GM12873 (cell line): Measurements from ENCODE around the gene CAPN3.

Source experiments
- TF ChIP-seq, protein P1 (sequence below): IDR thresholded peaks from 2 replicates; pipeline ENCODE4 v1.5.1; 2012; ENCODE audit warnings: low read depth, mild to moderate bottlenecking, moderate library complexity, low read length, control low read depth; ENCODE audit not compliant: insufficient read depth; ENCODE audit errors: missing control alignments

The CAPN3 gene

DNA sequence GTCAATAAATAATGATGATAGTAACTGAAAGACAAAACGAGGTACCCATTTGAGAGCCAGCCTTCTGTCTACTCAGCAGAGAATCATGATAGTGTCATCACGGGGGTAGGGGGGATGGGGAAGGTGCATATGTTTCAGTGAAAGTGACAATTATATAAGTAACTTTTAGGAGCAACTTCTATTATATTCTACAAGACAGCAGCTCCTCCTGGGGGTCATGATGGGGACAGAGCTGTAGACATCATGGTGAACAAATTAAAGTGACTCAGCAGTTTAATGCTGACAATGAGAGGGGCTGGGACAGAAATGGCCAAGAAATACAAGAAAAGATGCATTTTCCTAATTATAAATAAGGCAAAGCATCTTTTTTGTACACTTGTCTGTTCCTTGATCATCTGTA lies 11.8 kb downstream of the CAPN3 start:
- TF ChIP-seq, protein P1, sequence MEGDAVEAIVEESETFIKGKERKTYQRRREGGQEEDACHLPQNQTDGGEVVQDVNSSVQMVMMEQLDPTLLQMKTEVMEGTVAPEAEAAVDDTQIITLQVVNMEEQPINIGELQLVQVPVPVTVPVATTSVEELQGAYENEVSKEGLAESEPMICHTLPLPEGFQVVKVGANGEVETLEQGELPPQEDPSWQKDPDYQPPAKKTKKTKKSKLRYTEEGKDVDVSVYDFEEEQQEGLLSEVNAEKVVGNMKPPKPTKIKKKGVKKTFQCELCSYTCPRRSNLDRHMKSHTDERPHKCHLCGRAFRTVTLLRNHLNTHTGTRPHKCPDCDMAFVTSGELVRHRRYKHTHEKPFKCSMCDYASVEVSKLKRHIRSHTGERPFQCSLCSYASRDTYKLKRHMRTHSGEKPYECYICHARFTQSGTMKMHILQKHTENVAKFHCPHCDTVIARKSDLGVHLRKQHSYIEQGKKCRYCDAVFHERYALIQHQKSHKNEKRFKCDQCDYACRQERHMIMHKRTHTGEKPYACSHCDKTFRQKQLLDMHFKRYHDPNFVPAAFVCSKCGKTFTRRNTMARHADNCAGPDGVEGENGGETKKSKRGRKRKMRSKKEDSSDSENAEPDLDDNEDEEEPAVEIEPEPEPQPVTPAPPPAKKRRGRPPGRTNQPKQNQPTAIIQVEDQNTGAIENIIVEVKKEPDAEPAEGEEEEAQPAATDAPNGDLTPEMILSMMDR = no peak

DNA sequence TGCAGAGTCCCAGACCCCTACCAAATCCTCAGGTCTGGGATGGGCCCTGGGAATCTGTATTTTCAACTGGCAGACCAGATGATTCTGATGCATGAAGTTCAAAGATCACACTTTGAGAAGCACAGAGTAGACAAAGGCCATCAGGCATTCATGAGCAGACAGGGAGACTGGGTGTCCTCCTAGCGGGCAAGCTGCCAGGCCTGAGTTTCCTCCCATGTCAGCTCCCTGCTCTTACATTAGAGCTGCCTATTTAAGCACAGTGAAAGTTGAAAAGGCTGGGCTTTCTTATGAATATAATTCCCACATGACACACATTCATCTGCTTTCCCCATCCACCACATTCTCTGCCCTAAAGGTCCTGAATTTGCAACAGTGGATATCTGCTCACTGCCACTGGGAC lies 14.0 kb downstream of the CAPN3 start:
- TF ChIP-seq, protein P1 = no peak

DNA sequence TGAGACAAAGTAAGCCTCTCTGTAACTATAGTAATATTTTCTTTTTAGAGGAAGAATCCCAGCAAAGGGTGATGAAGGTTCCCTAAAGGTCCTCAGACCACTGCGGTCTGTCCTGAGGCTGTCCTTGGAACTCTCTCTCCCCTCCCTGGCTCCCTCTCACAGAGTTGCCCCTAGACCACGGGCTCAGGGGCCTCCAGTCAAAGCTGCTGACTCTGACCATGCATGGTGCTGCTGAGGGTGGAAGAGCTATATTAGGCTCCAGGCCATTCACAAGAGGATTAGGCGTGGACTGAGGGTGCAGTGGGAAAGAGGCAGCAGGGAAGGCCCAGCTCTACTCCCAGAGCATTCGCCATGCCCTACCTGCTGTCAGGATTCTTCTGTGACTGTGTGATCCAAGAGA lies 14.6 kb downstream of the CAPN3 start:
- TF ChIP-seq, protein P1 = no peak

DNA sequence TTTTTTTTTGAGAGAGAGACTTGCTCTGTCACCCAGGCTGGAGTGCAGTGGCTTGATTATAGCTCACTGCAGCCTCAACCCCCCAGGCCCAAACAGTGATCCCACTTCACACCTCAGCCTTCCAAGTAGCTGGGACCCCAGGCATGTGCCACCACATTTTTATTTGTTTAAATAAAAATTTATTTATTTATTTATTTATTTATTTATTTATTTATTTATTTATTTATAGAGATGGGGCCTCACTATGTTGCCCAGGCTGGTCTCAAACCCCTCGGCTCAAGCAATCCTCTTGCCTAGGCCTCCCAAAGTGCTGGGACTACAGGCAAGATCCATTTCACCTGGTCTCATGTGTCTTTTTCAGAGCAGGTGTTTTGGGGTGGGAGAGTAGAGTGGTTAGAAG lies 15.5 kb downstream of the CAPN3 start:
- TF ChIP-seq, protein P1 = no peak

DNA sequence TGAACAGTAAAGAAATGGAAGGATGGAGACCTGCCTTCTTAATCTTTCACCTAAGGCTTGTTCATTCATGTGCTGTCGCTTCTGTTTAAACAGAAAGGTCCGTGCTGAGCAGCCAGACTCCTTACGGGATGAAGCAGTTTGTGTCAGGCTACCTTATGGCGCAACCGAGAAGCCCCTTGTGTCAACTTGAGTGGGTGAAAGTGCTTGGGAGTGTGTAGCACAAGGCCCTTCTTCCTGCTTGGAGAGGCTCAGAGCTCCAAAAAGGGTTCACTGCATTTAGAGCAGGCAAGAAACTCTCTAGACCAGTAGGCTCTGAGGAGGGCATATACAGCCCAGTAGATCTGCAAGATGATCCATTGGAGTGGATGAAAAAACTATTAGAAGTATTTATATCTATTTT lies 16.0 kb downstream of the CAPN3 start:
- TF ChIP-seq, protein P1 = no peak

DNA sequence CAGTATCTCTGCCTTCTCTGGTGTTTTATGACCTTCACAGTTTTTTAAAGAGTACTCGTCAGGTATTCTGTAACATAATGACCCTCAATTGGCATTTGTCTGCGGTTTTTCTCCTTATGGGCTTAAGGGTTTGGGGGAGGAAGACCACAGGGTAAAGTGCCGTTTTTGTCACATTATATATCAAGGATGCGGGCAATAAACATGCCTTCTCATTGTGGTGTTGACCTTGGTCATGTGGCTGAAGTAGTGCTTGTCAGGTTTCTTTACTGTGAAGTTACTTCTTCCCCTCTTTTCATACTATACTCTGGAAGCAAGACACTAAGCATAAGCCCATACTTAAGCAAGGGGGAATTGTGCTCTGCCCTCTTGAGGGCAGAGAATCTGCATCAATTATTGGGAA lies 16.6 kb downstream of the CAPN3 start:
- TF ChIP-seq, protein P1 = no peak

DNA sequence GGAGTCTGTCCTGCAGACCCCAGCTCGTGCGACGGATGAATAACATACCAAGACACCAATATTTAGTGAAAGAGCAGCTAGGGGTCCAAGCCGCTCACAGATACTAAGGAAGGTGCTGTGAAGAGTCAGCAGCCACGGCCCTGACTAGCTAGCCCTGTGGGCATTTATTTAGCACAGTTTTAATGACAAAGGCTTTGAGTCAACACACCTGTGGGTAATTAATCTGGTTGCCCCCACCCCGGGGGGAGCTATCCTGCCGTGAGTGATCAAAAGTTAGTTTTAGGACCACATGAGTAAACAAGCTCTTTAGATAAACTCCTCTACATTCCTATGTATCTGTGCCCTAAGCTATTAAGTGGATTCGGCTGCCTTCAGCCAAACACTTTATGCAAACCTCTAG lies 18.7 kb downstream of the CAPN3 start:
- TF ChIP-seq, protein P1 = no peak
